CD4-positive, alpha-beta T cell (primary cell): Measurements from ENCODE around the gene ATP1A4. TPM values are rescaled to one million over a fixed set of nuclear protein-coding genes. Genes with fewer than 3 reads are reported as not detected.

Experiments
- ATAC-seq: fragments of 200-7000 bp; cut with Tn5 transposase; one replicate; pipeline ENCODE4 v1.10.0; 2022; ENCODE audit warnings: mild to moderate bottlenecking; ENCODE audit not compliant: poor library complexity
- CTCF ChIA-PET: fragments of 350-600 bp; sonication (Branson Sonifier 250); formaldehyde crosslinking; loops from one replicate; lab custom pipeline; 2021; ENCODE audit warnings: antibody characterized with exemption, inconsistent platforms; lab: Charles Lee
- POLR2A ChIA-PET: fragments of 350-600 bp; sonication (Branson Sonifier 250); formaldehyde crosslinking; loops from one replicate; lab custom pipeline; 2021; ENCODE audit warnings: antibody characterized with exemption, inconsistent platforms; lab: Charles Lee
- DNase-seq, 14 experiments: peaks; one replicate each; pipeline ENCODE4 v3.0.0-alpha.2; 2013 to 2020; ENCODE audit warnings: mixed read lengths in 2 of 14
- H3K27ac ChIP-seq, 2 donors: one replicate each; pipeline versions ENCODE4 v1.5.1 to v1.7.0; 2013; ENCODE audit warnings: low read length in 2 of 2, low read depth in 1 of 2, mild to moderate bottlenecking in 1 of 2
- H3K27me3 ChIP-seq, 2 experiments: 1 replicate in 1 of 2; 2 replicates in 1 of 2; pipeline versions ENCODE4 v1.6.1 to v1.7.0; 2013; ENCODE audit warnings: low read length in 2 of 2, control low read depth in 1 of 2, mild to moderate bottlenecking in 1 of 2, moderate library complexity in 1 of 2; ENCODE audit not compliant: insufficient read depth in 2 of 2, control insufficient read depth in 1 of 2
- H3K36me3 ChIP-seq: one replicate; pipeline ENCODE4 v1.6.1; 2013; ENCODE audit warnings: low read length, control low read depth; ENCODE audit not compliant: insufficient read depth
- H3K4me1 ChIP-seq: one replicate; pipeline ENCODE4 v1.6.1; 2013; ENCODE audit warnings: low read length, control low read depth; ENCODE audit not compliant: insufficient read depth
- H3K4me3 ChIP-seq: one replicate; pipeline ENCODE4 v1.5.1; 2013; ENCODE audit warnings: mild to moderate bottlenecking, low read length, moderate library complexity
- H3K9me3 ChIP-seq, 2 experiments: 1 replicate in 1 of 2; 2 replicates in 1 of 2; pipeline versions ENCODE4 v1.6.1 to v1.7.0; 2013; ENCODE audit warnings: low read length in 2 of 2, mild to moderate bottlenecking in 2 of 2, control low read depth in 1 of 2, moderate library complexity in 1 of 2; ENCODE audit not compliant: control insufficient read depth in 1 of 2, insufficient read depth in 1 of 2
- H3K27ac Mint-ChIP-seq: one replicate; pipeline ENCODE4 v1.8.0; 2020; ENCODE audit warnings: mixed read lengths
- H3K27me3 Mint-ChIP-seq: one replicate; pipeline ENCODE4 v1.8.0; 2021; ENCODE audit warnings: mixed read lengths
- H3K36me3 Mint-ChIP-seq: one replicate; pipeline ENCODE4 v1.8.0; 2021; ENCODE audit warnings: low read depth, mixed read lengths
- H3K4me1 Mint-ChIP-seq: one replicate; pipeline ENCODE4 v1.8.0; 2021; ENCODE audit warnings: low read depth, mixed read lengths
- H3K4me3 Mint-ChIP-seq: one replicate; pipeline ENCODE4 v1.8.0; 2020; ENCODE audit warnings: mild to moderate bottlenecking, mixed read lengths
- H3K9me3 Mint-ChIP-seq: one replicate; pipeline ENCODE4 v1.8.0; 2020; ENCODE audit warnings: mixed read lengths
- CTCF ChIP-seq: fragments of 200-600 bp; IDR thresholded peaks from one replicate; pipeline ENCODE4 v1.8.0; 2022; ENCODE audit warnings: antibody characterized with exemption, mild to moderate bottlenecking
- intact Hi-C, 2 experiments: fragments of 100-400 bp; cut with DNase I in 1 of 2; cut with micrococcal nuclease in 1 of 2; formaldehyde crosslinking; loops; one replicate each; pipeline versions ENCODE4 v1.15.1 to v1.9.0; 2023 to 2025; cut with DNase I, micrococcal nuclease
- total RNA-seq, 174 experiments: library from RNA in 2 of 174; stranded (reverse) in 2 of 174; gene quantifications; one replicate each; pipeline ENCODE4 v1.2.3 and lab custom pipeline; 2021 to 2026

The ATP1A4 gene
- total RNA-seq, 2 experiments from 2014 or later = 0.22 TPM; not detected in 1

GRCh38 chr1:160168016-160168415, 16.6 kb downstream of the ATP1A4 start:
- POLR2A ChIA-PET = no interaction called here
- no peaks in the 10 kb centered on the region for H3K9me3 Mint-ChIP-seq
- no peaks in the 10 kb centered on the region for H3K9me3 ChIP-seq

GRCh38 chr1:160168609-160169369, 17.4 kb downstream of the ATP1A4 start:
- Mint-ChIP-seq H3K9me3 (no peaks in the 10 kb centered on the region), H3K27me3 (peaks cover 26% of the 10 kb centered on the region), H3K27ac (no peak overlapping the region), H3K36me3 (no peaks in the 10 kb centered on the region), H3K4me1 (peaks cover 10% of the 10 kb centered on the region), H3K4me3 (no peak overlapping the region)
- no peak for ATAC-seq
- Histone ChIP-seq H3K4me3 (no peak overlapping the region), H3K9me3 (no peaks in the 10 kb centered on the region), H3K27ac (no peak overlapping the region), H3K27me3 (peaks cover 0 to 3% of the 10 kb centered on the region in 2 experiments), H3K4me1 (peaks cover 4% of the 10 kb centered on the region), H3K36me3 (no peaks in the 10 kb centered on the region)
- CTCF ChIA-PET = interaction anchor here (1.4 kb wide), 1 partner anchor 83 kb away, joined by 3 read pairs; no protein-coding TSS in a partner anchor
- intact Hi-C loops = no loop called here
- POLR2A ChIA-PET = no interaction called here
- TF ChIP-seq CTCF = no peak
- DNase-seq = no peak

More at GRCh38 chr1:160168016-160168415, 16.6 kb downstream of the ATP1A4 start:
- TF ChIP-seq CTCF = no peak
- peaks cover 4% of the 10 kb centered on the region for H3K4me1 ChIP-seq
- H3K36me3 Mint-ChIP-seq = no peaks in the 10 kb centered on the region
- no peak overlapping the region for H3K4me3 Mint-ChIP-seq
- H3K27ac Mint-ChIP-seq = no peak overlapping the region
- H3K36me3 ChIP-seq = no peaks in the 10 kb centered on the region
- intact Hi-C loops = no loop called here
- no peak for DNase-seq
- H3K27me3 Mint-ChIP-seq = peaks cover 32% of the 10 kb centered on the region
- no peak for ATAC-seq
- H3K27me3 ChIP-seq = peaks cover 0 to 3% of the 10 kb centered on the region in 2 experiments
- H3K4me1 Mint-ChIP-seq = peaks cover 10% of the 10 kb centered on the region
- no peak overlapping the region for H3K4me3 ChIP-seq
- no peak overlapping the region for H3K27ac ChIP-seq
- CTCF ChIA-PET = no interaction called here

- Mint-ChIP-seq H3K27me3 (peaks cover 17% of the 10 kb centered on the region), H3K36me3 (no peaks in the 10 kb centered on the region), H3K4me1 (peaks cover 10% of the 10 kb centered on the region), H3K27ac (no peak overlapping the region), H3K9me3 (no peaks in the 10 kb centered on the region), H3K4me3 (no peak overlapping the region)
- Histone ChIP-seq H3K9me3 (no peaks in the 10 kb centered on the region), H3K36me3 (no peaks in the 10 kb centered on the region), H3K27ac (no peak overlapping the region), H3K4me3 (no peak overlapping the region), H3K27me3 (peaks cover 0 to 3% of the 10 kb centered on the region in 2 experiments), H3K4me1 (peaks cover 4% of the 10 kb centered on the region)
- DNase-seq (peak in 1 of 14 experiments; percentile 5), ATAC-seq (no peak)
- ChIA-PET POLR2A (interaction anchor here (0.6 kb wide), 1 partner anchor 80 kb away, joined by 5 read pairs; no protein-coding TSS in a partner anchor), CTCF (interaction anchor here (1.4 kb wide), 1 partner anchor 84 kb away, joined by 3 read pairs; no protein-coding TSS in a partner anchor)
- TF ChIP-seq CTCF = no peak
- intact Hi-C loops = no loop called here
Measured at GRCh38 chr1:160169553-160170399, 18.4 kb downstream of the ATP1A4 start.
